Testis (tissue), 2 donors: Measurements from ENCODE around the gene CALCOCO2.

Experiments used
- POLR2A ChIP-seq: fragments of 450-650 bp; IDR thresholded peaks from one replicate; pipeline ENCODE4 v1.6.1; 2017; ENCODE audit warnings: antibody characterized with exemption, mild to moderate bottlenecking, moderate library complexity
- TF ChIP-seq, protein P1 (sequence below), 3 experiments: fragments of 450-650 bp in 2 of 3; fragments of 200-600 bp in 1 of 3; sonication (generic) in 1 of 3; IDR thresholded peaks; one replicate each; pipeline ENCODE4 v1.5.1; 2016 to 2019; ENCODE audit warnings: antibody characterized with exemption in 3 of 3, mild to moderate bottlenecking in 2 of 3, moderate library complexity in 1 of 3

GRCh38 chr17:48860456-48860855 lies 29.6 kb downstream of the CALCOCO2 start:
- TF ChIP-seq, protein P1, sequence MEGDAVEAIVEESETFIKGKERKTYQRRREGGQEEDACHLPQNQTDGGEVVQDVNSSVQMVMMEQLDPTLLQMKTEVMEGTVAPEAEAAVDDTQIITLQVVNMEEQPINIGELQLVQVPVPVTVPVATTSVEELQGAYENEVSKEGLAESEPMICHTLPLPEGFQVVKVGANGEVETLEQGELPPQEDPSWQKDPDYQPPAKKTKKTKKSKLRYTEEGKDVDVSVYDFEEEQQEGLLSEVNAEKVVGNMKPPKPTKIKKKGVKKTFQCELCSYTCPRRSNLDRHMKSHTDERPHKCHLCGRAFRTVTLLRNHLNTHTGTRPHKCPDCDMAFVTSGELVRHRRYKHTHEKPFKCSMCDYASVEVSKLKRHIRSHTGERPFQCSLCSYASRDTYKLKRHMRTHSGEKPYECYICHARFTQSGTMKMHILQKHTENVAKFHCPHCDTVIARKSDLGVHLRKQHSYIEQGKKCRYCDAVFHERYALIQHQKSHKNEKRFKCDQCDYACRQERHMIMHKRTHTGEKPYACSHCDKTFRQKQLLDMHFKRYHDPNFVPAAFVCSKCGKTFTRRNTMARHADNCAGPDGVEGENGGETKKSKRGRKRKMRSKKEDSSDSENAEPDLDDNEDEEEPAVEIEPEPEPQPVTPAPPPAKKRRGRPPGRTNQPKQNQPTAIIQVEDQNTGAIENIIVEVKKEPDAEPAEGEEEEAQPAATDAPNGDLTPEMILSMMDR (IDR thresholded peaks at IDR 0.05): no peak
- TF ChIP-seq POLR2A: no peak
